Peyer's patch (tissue), 4 donors: ENCODE measurements around the gene BMP6.

ENCODE experiments used
- CTCF ChIP-seq, 6 experiments: fragments of 450-650 bp in 4 of 6; fragments of 200-600 bp in 2 of 6; sonication (generic) in 1 of 6; IDR thresholded peaks; one replicate each; pipeline ENCODE4 v1.5.1; 2017 to 2019; ENCODE audit warnings: antibody characterized with exemption in 6 of 6, mild to moderate bottlenecking in 3 of 6, moderate library complexity in 1 of 6
- POLR2A ChIP-seq, 2 donors: fragments of 450-650 bp; IDR thresholded peaks; one replicate each; pipeline ENCODE4 v1.5.1; 2017; ENCODE audit warnings: antibody characterized with exemption in 2 of 2, mild to moderate bottlenecking in 2 of 2, moderate library complexity in 2 of 2

GRCh38 chr6:7697820-7698623 lies 27.9 kb upstream of the BMP6 start:
- no peak for TF ChIP-seq CTCF (IDR thresholded peaks at IDR 0.05)
- no peak for TF ChIP-seq POLR2A (IDR thresholded peaks at IDR 0.05)
